Measurements from ENCODE around the gene KCP.
"Not testable (repeated sequence)": the region's sequence is repeated elsewhere in the genome, so short reads cannot be mapped to it uniquely, and the experiment has no call there.

Gene KCP

GRCh38 chr7:128920913-128921582, 10.5 kb upstream of the KCP start:
- DNase-seq: no peak

GRCh38 chr7:128919881-128920799, 9.6 kb upstream of the KCP start:
- no peak for DNase-seq

GRCh38 chr7:128919241-128919640, 8.7 kb upstream of the KCP start:
- no peak for DNase-seq

- no peak for DNase-seq
Measured at GRCh38 chr7:128918016-128918665, 7.6 kb upstream of the KCP start.

GRCh38 chr7:128917122-128917521, 6.6 kb upstream of the KCP start:
- no peak for DNase-seq

- DNase-seq: no peak
Measured at GRCh38 chr7:128916643-128916915, 6.1 kb upstream of the KCP start.

GRCh38 chr7:128915841-128916642, 5.5 kb upstream of the KCP start:
- DNase-seq: no peak

GRCh38 chr7:128915271-128915819, 4.8 kb upstream of the KCP start:
- DNase-seq: no peak

GRCh38 chr7:128914566-128915151, 4.2 kb upstream of the KCP start:
- no peak for DNase-seq

- DNase-seq: no peak
Measured at GRCh38 chr7:128913870-128914565, 3.5 kb upstream of the KCP start.

- not testable (repeated sequence) for DNase-seq
Measured at GRCh38 chr7:128912709-128913495, 2.4 kb upstream of the KCP start.

- DNase-seq: no peak
Measured at GRCh38 chr7:128912281-128912680, 1.8 kb upstream of the KCP start.

- no peak for DNase-seq
Measured at GRCh38 chr7:128911423-128912031, 1.0 kb upstream of the KCP start.

- no peak for DNase-seq
Measured at GRCh38 chr7:128909625-128910568, 612 bp downstream of the KCP start.

GRCh38 chr7:128908750-128909624, 1.5 kb downstream of the KCP start:
- no peak for DNase-seq

GRCh38 chr7:128906766-128907559, 3.5 kb downstream of the KCP start:
- no peak for DNase-seq

Data from activated T-cell treated with anti-CD3 and anti-CD28 coated beads for 4 hours (primary cell).